EL (cell line): ENCODE results near the gene AP5B1.

Source experiments
- DNase-seq: peaks from one replicate; pipeline ENCODE4 v3.0.0-alpha.2; 2016

The AP5B1 gene

GRCh38 chr11:65801153-65801987 is 20.6 kb upstream of the AP5B1 start:
- no peak for DNase-seq

- DNase-seq: no peak
Measured at GRCh38 chr11:65798882-65799281, 18.1 kb upstream of the AP5B1 start.

GRCh38 chr11:65797711-65798110 is 16.9 kb upstream of the AP5B1 start:
- no peak for DNase-seq

GRCh38 chr11:65796726-65797601 is 16.2 kb upstream of the AP5B1 start:
- no peak for DNase-seq

GRCh38 chr11:65794570-65795510 is 14.1 kb upstream of the AP5B1 start:
- DNase-seq: no peak

GRCh38 chr11:65793625-65794400 is 13.0 kb upstream of the AP5B1 start:
- no peak for DNase-seq

GRCh38 chr11:65793144-65793581 is 12.4 kb upstream of the AP5B1 start:
- no peak for DNase-seq

- no peak for DNase-seq
Measured at GRCh38 chr11:65792456-65792855, 11.7 kb upstream of the AP5B1 start.

GRCh38 chr11:65791719-65792213 is 11.0 kb upstream of the AP5B1 start:
- DNase-seq: peak; percentile 23

- no peak for DNase-seq
Measured at GRCh38 chr11:65790902-65791650, 10.3 kb upstream of the AP5B1 start.

GRCh38 chr11:65790104-65790901 is 9.5 kb upstream of the AP5B1 start:
- DNase-seq: no peak

GRCh38 chr11:65789230-65790103 is 8.7 kb upstream of the AP5B1 start:
- no peak for DNase-seq

GRCh38 chr11:65788821-65789220 is 8.0 kb upstream of the AP5B1 start:
- no peak for DNase-seq

- no peak for DNase-seq
Measured at GRCh38 chr11:65787649-65788622, 7.2 kb upstream of the AP5B1 start.

- DNase-seq: no peak
Measured at GRCh38 chr11:65786786-65787636, 6.2 kb upstream of the AP5B1 start, which contains the start of gene OVOL1. Gene OVOL1 (plus strand): TSS chr11:65787063. CDS start chr11:65787374, 311 bp downstream.

- DNase-seq: no peak
Measured at GRCh38 chr11:65786008-65786785, 5.4 kb upstream of the AP5B1 start.
